ENCODE results near the gene DDR1.

DNA sequence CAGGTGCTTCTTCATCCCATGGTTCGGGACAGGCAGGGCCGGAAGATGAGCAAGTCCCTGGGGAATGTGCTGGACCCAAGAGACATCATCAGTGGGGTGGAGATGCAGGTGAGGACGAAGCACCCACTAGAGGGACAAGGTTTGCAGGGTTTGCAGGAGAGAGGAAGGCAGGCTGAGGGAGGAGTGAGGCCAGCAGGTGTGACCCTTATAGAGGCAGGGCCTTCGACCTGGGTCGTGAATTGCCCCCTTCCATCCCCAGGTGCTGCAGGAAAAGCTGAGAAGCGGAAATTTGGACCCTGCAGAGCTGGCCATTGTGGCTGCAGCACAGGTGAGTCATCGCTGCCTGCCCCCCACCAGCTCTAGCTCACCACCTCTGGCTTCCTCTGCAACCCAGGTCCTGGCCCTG is 38.1 kb downstream of the DDR1 start:
- TF ChIP-seq, protein P1, sequence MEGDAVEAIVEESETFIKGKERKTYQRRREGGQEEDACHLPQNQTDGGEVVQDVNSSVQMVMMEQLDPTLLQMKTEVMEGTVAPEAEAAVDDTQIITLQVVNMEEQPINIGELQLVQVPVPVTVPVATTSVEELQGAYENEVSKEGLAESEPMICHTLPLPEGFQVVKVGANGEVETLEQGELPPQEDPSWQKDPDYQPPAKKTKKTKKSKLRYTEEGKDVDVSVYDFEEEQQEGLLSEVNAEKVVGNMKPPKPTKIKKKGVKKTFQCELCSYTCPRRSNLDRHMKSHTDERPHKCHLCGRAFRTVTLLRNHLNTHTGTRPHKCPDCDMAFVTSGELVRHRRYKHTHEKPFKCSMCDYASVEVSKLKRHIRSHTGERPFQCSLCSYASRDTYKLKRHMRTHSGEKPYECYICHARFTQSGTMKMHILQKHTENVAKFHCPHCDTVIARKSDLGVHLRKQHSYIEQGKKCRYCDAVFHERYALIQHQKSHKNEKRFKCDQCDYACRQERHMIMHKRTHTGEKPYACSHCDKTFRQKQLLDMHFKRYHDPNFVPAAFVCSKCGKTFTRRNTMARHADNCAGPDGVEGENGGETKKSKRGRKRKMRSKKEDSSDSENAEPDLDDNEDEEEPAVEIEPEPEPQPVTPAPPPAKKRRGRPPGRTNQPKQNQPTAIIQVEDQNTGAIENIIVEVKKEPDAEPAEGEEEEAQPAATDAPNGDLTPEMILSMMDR (IDR thresholded peaks at IDR 0.05) = no peak
- no peak for TF ChIP-seq EP300 (IDR thresholded peaks at IDR 0.05)

Measured in gastroesophageal sphincter (tissue), 3 donors.